Stimulated activated CD4-positive, alpha-beta T cell treated with anti-CD3 and anti-CD28 coated beads, Interleukin-15, amount 100 ng/mL, for 1 hour (primary cell): ENCODE results near the gene NUDT2.

ENCODE experiments used
- DNase-seq, 2 donors: peaks; one replicate each; pipeline ENCODE4 v3.0.0-alpha.2; 2020; ENCODE audit warnings: low read depth in 1 of 2, low spot score in 1 of 2

The NUDT2 gene

GRCh38 chr9:34384368-34385165, 55.2 kb downstream of the NUDT2 start:
- no peak for DNase-seq

- no peak for DNase-seq
Observed at GRCh38 chr9:34385561-34386230, 56.3 kb downstream of the NUDT2 start.

- DNase-seq, result no peak
Observed at GRCh38 chr9:34386656-34387055, 57.3 kb downstream of the NUDT2 start.

GRCh38 chr9:34387239-34387638, 57.9 kb downstream of the NUDT2 start:
- no peak for DNase-seq

GRCh38 chr9:34392511-34392910, 63.1 kb downstream of the NUDT2 start:
- no peak for DNase-seq
